Fibroblast of skin of left biceps (primary cell): ENCODE results near the gene ELF2.
"Not testable (repeated sequence)": the region's sequence is repeated elsewhere in the genome, so short reads cannot be mapped to it uniquely, and the experiment has no call there.

Experiments
- DNase-seq, 2 experiments: peaks; one replicate each; pipeline ENCODE4 v3.0.0-alpha.2; 2013; ENCODE audit warnings: low read depth in 2 of 2

Gene ELF2

DNA sequence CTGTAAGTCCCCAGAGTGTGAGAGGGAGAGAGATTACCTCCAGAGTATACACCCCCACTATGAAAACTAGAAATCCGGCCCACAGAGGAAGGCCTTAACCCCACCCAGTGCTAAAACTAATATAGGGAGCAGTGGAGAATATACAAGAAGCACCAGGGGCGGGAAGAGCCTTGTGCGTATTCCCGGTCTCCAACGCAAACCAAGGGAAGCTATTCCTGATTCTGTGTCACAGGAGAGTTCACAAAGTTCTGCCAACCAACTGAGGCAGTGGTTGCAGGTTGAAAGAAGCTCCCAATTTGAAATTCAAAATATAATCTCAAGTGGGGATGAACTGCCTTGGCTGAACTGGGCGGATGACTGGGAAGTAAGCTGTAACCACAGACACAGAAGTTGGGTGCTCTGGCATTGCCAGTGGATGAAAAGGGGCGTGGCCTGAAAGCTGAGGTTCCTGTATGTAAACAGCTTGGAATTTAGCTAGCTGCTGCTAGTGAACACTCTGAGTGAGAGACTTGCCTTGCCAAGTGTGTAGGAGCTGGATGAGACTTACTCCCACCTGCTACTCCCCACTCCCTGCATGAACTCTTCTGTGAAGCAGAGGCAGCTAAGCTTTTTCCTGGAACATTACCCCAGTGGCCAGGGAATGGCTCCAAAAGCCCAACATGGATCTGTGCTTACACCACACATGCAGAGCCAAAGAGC is 32.7 kb downstream of the ELF2 start:
- DNase-seq: no peak

DNA sequence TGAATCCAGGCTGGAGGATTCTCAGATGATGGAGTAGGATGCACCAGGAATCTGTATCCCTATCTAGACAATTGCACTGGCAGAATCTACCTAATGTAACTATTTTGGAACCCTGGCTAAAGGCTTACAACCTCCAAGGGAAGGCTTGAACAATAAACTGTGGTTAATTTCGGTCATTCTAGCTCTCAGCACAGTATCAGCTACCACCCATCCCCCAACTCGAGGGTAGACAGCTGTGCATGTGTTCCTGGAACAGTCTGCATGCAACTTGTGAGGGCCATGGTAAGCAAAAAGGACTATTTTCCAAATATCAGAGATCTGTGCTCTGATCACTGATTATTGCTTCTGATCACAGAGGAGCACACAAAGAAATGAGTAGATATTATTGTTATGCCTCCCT is 34.0 kb downstream of the ELF2 start:
- DNase-seq: no peak

DNA sequence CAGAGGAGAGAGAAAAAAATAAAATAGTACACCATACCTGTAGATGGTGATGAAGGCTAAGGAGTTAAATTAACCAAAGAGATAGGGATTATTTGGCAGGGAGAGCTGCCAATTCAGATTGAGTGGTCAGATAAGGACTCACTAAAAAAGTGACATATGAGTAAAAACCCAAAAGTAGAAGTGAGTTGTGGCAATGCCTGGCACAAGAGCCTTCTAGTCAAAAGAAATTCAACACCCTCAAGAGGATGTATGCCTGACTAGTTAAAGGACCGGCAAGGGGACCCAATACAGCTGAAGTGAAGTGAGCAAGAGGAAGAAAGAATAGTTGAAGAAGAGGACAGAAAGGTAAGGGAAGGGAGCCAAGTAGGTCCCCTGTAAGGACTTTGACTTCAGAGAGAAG is 34.9 kb downstream of the ELF2 start:
- no peak for DNase-seq

DNA sequence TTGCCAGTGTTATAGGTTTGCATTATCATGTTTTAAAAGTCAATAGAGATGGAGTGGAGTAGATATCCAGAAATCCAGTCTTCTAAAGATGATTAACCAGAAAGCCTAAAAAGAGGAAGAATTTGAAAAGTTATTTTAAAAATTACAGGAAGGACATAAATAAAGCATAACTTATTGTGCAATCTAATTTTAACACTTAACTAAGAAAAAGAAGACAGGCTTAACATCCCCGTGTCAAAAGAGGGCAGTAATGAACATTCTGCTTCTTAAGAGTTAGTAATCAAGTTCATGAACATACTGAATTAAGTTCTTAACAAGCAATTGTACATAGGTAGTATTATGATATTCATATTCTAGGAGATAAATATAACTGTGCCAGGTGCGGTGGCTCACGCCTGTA is 39.3 kb downstream of the ELF2 start:
- no peak for DNase-seq

DNA sequence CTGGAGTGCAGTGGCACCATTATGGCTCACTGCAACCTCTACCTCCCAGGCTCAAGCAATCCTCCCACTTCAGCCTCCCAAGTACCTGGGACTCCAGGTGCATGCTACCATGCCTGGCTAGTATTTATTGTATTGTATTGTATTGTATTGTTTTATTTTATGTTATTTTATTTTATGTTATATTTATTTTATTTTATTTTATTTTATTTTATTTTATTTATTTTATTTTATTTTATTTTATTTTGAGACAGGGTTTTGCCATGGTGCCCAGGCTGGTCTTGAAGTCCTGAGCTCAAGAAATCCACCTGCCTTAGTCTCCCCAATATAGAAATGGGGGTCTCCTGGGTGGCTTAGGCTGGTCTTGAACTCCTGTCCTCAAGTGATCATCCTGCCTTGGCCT is 42.6 kb downstream of the ELF2 start:
- DNase-seq: no peak

DNA sequence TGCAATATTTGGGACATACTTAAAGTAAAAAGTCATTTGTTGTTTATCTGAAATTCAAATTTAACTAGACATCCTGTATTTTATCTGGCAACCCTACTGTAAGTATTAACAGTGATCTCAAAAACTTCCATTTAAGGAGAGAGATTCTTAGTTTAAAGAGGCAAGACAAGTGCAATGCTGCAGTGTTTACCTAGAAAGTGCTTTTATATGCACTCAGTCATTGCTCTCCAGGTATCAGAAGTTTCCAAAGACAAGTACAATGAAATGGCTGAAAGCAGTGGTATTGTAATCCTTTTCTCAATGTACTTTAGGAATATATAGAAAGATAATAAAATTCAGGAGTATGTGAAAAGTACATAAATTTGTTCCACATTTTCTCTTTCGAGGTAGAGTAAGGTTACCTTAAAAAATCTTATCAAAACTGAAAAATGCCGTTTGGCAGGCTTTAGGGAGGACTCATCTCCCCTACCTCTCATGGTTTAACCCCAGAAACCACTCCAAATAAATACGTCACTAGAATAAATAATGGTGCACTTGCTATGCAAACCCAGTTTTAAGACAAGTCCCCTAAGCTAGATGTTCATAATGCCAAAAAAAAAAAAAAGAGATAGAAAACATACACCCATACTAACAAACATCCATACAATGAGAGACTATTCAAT is 45.7 kb downstream of the ELF2 start:
- DNase-seq: no peak

DNA sequence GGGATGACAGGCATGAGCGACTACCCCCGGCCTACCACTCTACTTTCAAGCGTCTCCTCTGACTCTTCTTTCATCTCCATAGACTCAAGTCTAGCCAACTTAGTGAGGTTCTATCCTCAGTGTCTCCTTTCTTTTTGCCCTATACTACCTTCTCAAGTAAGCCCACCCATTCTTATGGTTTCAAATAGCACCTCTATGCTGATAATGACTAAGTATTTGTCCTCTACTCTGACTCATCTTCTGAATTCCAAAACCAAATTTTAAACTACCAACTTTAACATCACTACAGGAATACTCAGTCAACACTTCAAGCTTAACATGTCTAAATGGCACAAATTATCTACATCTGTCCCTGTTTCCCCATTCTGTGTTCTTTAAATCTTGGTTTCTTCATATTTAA is 47.8 kb downstream of the ELF2 start:
- no peak for DNase-seq

DNA sequence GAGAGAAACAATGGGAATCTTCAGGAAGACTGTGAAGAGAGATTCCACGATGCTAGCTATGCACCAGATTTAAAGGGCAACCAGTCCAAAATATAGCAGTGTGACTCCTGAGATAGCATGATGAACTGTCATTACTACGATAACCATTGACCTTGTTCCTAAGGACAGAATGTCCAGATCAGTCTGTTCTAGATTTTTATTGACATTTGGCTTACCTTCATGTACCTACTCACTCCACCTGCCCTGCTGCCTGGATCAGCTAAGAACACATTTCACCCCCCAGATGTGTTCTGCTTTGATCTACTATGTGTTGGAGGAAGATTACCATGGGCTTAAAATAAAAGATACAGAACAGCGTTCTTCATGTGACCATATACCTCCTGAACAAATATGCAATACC is 50.1 kb downstream of the ELF2 start:
- DNase-seq: no peak

DNA sequence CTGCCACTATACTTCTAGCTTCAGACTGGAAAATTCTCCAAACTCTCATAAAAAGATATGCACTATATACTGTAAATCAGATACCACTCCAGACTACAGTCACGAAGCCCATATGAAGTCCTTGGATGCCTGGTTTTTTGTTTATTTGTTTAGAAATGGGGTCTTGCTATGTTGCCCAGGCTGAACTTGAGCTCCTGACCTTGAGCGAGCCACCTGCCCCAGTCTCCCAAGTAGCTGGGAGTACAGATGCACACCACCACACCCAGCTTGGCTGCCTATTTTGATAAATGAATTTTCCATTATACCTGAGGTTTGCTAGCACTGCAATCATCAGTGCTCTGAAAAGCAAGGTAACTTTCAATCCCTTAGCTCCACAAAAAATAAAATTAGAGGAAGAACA is 53.1 kb downstream of the ELF2 start:
- no peak for DNase-seq

DNA sequence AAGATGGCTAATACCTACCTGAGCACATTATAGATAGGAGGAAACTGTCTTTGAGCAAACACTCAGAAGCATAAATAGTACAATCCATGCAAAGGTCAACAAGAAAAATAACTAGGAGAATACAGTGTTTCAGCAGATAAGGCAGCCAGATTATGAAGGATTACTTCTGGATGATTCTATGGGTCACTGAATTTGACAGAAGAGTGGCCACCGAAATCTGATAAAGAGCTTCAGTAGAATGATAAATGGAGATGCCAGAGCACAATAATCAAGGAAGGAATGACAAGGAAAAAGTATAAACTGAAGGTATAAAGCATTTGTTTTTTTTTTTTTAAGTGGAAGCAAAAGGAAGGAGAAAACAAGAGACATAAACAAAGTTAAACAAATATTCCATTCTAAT is 58.7 kb downstream of the ELF2 start:
- DNase-seq: no peak

DNA sequence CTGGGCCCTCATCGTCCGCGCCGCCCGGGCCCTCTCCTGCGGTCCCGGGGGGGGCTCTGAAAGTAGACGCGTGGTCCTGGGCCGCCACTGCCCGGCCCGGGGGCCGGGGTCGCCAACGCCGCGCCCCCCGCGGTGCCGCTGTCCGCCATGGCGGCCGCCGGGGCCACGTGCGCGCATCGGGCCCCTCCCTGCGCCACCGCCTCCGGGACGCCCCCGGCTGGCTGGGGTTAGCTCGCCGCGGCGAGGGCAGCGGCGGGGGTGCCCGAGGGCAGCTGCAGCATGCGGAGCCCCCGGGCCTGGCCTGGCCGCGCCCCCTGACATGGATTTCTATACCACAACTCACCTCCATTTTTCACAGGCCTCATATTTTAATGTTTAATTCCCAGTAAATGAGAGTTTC is 61.8 kb downstream of the ELF2 start:
- DNase-seq: no peak

DNA sequence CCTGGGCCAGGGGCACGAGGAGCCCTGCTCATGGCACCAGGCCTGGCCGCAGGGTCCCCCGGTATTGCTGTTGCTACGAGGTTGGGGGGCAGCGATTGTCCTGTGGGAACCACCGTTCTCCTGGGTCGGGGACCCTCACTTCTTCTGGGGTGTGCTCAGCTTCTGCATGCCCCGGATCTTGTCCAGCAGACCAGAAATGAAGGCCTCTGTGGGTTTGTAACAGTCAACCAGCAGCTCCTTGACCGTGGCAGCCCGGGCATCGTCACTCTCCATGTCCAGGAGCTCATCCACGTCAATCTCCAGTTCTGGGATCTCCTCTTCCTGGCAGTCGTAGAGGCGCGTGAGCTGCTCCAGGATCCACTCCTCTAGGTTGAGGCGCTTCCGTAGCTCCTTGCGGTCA is 62.2 kb downstream of the ELF2 start:
- not testable (repeated sequence) for DNase-seq

DNA sequence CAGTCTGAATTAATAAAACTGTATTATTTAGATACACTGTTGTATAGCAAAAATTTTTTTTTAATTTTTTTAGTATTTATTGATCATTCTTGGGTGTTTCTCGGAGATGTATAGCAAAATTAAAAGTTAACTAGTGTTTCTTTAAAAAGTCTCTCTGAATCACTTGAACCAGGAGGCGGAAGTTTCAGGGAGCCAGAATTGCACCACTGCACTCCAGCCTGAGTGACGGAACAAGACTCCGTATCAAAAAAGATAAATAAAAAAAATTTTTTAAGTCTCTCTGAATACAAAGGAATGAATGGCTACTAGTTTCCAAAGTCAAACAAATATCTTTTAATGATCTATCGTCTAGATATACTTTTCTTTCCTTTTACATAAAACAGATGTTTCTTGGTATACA is 64.4 kb downstream of the ELF2 start:
- no peak for DNase-seq

DNA sequence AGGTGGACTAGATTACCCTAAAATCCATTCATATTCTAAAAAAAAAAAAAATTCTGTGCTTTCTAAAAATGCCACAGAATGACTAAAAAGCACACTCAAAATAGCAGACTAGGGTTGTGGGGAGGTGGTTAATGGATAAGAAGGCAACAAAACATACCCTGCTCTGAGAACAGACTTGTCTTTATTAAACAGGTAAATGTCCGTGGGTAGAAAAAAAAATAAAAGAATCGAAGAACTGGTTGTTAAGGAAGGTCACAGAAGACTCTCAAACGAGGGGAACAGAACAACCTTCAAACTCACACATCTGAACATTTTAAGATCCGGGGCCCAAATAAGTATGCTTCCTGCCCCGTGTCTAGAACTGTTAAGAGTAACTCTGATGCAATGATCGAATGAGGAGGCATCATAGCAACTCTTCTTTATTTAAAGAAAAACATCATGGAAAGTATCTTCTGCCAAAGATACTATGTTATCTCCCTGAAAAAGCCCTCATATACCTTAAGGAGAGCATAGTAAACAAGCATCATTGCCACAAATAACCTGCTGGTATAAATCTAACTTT is 68.4 kb downstream of the ELF2 start:
- no peak for DNase-seq

DNA sequence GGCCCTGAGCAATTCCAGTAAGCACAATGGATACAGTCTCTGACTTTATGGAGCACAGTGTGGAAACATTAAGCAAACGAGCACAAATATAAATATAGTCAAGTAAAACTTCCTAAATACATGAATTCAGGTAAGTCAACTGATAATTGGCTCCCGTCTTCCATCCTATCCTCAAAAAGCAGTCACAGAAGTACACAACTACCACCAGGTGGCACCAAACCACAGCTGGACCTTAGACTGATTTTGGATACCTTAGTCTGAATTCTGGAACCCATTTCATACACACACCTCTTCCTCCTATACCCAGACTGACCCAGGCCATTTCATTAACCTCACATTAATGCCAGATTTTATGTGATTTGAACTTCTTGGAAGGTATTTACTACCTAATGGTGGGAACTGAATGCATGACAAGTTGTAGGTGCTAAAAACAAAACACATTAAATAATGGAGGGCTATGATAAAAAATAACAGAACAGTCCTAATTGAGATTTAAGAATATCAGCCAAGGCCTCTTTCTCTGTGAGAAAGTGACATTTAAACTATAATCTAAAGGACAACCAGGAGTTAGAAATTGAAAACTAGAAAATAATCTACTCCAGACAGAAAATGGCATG is 77.5 kb downstream of the ELF2 start:
- peak; percentile 42 to 50 for DNase-seq

DNA sequence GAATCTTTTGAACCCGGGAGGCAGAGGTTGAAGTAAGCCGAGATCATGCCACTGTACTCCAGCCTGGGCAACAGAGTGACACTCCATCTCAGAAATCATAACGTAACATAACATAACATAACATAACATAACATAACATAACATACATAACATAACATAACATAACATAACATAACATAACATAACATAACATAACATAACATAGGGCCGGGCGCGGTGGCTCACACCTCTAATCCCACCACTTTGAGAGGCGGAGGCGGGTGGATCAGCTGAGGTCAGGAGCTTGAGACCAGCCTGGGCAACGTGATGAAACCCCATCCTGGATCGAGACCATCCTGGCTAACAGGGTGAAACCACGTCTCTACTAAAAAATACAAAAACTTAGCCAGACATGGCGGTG is 84.7 kb downstream of the ELF2 start:
- DNase-seq: no peak

DNA sequence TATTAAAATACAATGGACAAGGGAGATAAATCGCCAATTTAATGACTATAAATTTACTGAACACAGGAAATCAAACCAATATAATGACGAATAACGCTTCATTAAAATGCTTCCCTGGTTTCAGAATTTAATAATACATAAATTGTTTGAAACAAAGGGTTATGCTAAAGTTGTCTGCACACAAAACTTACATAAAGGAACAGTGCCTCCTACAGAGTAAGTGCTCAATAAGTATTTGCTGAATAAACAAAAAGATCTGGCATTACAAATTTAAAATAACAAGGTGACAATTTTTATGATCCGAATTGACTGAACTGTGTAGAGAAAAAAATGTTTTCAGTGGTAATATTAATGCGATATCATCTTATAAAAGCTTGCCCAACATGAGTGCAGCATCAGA is 91.9 kb downstream of the ELF2 start:
- DNase-seq: no peak

DNA sequence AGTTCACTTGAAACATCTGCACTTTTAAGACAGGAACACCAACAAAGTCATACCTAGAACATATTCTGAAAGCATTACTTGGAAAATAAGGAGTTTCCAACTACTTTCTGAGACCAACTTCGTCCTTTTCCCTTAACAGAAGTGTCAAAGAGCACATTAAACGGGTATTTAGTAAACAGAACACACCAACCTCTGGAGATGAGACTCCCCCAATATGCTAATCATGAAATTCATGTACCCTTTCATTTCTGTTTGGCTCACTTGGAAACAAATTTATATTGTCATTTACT is 92.3 kb downstream of the ELF2 start:
- no peak for DNase-seq

DNA sequence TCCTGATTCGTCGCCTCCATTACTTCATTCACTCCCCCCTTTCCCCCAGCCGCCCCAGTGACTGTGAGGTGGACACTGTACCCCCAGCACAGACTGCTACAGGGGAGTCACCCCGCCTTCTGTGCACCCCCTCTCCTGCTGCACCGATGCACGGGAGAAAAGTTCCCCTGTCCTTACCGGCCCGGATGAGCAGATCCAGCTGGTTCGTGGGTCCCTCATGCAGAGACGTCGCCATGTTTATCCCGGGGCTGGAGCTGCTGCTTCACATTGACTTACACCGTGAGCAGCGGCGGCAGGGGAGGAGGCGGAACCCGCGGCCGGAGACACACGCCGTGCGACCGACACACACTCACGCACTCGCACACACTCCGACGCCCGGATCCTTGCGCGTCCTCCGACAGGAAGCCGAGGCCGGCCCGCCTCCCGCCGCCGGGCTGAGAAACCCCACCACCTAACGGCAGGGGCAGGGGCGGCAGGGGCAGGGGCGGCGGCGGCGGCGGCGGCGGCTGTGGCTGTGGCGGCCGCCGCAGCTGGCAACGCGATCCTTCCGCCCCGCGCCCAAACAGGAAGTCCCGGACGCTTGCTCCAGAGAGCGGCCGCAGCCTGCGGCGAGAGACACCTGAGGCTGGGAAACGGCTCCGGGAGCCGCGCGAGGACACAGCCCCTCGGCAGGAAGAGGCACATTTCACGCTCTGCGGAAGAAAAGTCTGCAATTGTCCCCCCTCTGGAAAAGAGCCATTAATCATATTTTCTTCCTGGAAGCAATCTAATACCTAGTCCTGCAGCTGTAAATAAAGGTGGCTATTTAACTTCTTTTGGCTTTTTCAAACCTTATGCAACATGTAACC is 92.8 kb downstream of the ELF2 start:
- peak; percentile 84 for DNase-seq

DNA sequence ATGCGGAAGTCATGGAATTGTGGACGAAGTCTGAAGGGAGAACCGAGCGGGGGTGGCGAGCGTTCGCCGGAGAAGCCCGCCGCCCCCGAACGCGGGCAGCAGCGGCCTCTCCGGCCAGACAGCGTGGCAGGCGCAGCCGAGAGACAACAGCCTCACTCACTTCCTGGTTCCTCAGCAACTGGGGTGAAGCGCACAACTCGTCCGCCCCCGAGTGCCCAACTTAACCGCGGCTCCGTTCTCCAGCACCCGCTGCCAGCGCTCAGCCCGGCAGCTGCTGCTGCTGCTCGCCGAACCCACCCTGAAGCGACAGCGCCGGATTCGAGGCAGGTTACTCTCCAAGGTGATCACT is 93.4 kb downstream of the ELF2 start:
- peak in 1 of 2 experiments; percentile 11 for DNase-seq

DNA sequence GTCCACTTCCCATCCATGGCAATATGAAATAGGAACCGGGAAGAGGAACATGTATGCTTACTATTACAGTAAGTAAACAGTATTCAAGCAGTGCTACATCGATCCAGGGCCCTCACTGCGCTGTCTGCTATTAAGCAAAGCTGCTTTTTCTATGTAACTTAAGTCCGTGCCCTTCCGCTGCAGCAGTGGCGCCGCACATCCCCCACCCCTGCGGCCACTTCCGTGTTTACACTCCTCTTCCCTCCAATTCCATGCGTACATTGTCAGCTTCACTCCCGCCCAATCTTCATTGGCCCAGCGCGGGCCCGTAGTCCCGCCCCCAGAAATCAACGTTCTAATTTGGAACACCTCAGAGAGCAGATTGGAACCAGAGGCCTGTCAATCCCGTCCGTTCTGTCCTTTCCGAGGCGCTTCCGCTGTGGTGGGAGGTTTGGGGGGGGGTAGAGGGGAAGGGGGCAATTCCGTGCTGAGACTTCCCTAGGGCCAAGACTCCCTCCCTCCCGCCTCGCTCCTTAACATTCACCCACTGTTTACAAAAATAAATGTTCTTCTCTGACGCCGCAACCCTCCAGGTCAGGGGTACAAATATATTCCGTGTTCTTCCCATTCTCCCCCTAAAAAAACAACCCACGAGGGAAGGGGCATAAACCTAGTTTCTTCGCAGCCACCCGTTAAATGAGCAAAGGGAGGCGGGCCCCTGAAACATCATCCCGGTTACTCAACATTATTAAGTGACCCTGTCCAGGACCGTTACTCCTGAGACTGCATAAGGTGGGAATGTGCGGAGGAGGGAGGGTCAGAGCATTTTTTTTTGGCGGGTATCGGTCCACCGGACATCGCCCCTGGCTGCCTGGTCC is 94.0 kb downstream of the ELF2 start:
- DNase-seq: peak; percentile 95

DNA sequence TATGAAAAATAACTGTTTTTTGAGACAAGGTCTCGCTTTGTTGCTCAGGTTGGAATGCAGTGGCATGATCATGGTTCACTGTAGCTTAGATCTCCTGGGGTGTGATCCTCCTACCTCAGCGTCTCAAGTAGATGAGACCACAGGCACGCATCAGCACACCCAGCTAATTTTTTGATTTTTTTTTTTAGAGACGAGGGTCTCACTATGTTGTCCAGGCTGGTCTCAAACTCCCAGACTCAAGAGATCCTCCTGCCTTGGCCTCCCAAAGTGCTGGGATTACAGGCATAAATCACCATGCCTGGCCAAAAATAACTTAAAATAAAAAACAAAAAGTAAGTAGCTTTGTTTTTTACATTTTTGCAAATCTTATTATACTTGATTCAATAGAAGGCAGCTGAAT is 98.1 kb downstream of the ELF2 start:
- no peak for DNase-seq
